Activated CD8-positive, alpha-beta memory T cell treated with anti-CD3 and anti-CD28 coated beads for 48 hours (primary cell): Measurements from ENCODE around the gene FUT7.
"Not testable (repeated sequence)": the region's sequence is repeated elsewhere in the genome, so short reads cannot be mapped to it uniquely, and the experiment has no call there.

Experiments used
- DNase-seq, 3 experiments: peaks; one replicate each; pipeline ENCODE4 v3.0.0-alpha.2; 2020; ENCODE audit warnings: low read depth in 2 of 3, low spot score in 2 of 3

FUT7 gene

DNA sequence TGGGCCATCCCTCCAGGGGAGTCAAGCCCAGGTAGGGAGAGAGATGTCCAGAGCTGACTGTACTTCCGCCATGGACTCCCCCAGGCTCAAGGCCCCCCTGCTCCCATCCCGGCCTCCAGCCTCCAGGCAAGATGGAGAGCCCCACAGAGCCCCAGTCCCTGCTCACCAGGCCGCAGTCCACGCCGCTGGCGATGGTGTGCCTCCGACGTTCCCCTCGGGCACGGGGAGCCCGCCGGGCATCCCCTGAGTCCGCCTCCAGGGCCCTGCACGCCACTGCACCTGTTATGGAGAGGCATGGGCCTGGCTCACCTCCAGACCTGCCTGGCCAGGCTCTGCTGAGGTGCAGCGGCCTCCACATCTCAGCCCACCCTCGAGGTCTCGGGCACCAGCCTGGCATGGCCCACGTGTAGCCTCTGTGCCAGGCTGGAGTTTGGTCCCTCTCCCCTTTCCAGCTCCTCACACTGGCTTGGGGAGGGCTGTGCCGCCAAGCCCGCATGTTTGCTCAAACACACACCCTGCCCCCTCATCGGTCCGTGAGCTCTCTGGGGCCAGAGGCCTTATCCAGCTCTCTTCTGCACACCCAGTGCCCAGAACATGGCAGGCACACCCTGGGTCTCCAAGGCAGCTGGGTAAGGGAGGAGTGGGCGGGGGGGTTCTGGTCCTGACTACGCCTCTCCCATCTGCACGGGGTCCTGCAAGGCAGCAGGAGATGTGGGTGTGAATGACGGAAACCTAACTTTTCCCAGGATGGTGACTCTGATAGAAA lies 34.4 kb upstream of the FUT7 start:
- DNase-seq = no peak

DNA sequence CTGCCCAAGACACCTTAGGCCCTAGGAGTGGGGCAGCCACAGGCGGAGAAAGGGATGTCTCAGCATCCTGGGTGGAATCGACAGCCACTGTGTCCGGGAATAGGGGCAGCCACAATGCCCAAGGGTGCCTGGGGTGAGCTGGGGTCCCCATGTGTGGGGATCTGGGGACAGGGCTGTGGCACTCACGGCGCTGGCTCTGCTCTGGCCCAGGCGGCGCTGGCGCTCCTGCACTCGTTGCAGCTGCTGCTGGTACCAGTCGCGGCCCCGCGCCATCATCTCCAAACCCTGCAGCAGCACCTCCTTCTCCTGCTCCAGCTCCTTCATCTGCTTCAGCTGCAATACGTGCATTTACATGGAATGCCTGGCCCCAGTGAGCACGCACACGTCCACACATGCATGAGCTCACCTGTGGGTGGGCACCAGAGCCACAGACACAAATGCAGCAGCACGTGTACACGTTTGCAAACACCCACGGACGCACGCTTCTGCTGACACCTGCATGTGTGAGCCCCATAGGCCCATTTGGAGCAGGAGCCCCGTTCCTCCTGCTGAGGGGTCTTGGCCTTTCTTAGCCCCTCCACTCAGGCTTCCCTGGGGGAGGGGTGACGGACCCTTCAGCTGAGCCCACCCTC lies 33.6 kb upstream of the FUT7 start:
- DNase-seq = no peak

GRCh38 chr9:137064880-137065164 lies 32.9 kb upstream of the FUT7 start:
- no peak for DNase-seq

DNA sequence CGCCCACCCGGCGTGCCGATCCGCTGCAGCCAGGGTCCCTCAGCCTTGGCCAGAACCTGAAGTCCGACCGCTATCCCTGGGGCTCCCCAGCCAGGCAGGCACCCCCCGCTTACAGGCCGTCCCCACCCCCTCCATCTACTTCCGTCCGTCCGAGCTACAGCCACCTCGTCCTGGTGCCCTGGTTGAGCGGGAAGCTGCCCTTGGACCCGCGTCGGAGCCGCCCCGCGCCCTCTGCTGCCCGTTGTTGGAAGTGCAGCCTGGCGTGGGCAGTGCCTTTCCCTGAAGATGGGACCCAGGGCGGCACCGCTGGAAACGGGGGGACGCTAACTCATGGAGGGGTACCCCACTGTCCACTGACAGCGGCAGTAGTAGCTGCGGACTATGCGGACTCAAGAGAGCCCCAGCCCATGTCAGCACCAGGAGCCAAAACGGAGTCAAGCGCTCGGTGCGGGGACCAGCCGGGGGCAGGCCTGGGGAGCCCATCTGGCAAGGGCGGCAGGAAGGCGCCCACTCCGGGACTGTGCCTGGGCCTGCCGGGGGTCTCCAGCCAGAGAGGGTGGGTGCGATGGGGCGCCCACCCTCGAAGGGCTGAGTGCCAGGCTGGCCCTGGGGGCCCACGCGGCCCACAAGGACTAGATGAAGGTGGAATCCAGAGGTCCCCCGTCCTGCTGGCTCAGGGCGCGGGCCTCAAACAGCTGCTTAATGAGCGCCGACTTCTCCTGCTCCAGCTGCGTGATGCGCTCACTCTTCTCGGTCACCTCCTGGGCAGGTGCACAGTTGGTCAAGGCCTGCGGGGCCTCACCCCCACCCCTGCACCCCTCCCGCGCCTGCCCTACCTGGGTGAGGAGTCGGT lies 32.4 kb upstream of the FUT7 start:
- peak in 1 of 3 experiments; percentile 65 for DNase-seq

DNA sequence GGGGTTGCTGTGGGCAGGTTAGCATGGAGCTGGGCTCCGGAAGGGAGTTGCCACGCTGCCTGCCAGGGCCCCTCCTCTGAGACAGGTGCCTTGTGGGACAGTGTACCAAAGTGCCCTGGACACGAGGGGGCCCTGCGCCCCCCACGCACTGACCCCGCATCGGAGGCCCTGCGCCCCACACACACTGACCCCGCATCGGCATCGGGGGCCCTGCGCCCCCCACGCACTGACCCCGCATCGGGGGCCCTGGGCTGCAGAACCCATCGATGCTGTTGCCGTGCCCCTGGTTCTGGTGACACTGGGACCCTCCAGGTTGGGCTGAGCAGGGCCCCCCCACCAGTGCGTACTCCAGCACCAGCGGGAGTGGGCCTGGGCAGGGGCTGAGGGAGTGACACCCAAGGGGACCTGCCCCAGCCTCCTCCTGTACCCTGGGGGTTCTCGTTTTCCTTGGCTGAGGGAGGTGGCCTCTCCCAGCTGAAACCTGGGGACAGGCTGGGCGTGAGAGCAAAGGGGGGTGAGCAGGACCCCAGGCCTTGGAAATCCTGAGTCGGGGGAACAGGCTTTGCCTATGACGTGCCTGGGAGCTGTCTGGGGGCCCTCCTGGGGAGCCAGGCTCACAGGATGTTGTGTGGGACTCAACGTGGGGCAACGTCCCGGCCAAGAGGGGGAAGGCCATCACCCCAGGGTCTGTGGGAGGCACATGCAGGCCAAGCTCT lies 31.6 kb upstream of the FUT7 start:
- DNase-seq = no peak

DNA sequence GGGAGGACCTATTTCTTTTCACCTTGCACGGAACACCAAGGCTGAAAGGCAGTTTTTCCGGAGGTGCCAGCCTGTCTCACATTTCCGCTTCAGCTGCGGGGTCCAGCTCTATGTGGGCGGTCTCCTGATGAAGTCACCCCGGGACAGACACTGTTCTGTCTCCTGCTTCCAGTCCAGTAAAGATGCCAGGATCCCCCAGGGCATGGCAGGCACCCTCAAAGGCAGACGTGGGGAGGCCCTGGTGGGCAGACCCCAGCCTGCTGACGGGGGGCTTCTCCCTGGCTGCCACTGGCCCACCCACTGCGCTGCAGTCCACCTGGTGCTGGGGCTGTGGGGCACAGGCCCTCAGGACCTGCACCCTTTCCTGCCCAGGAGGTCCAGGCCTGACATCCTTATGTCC lies 30.9 kb upstream of the FUT7 start:
- not testable (repeated sequence) for DNase-seq

DNA sequence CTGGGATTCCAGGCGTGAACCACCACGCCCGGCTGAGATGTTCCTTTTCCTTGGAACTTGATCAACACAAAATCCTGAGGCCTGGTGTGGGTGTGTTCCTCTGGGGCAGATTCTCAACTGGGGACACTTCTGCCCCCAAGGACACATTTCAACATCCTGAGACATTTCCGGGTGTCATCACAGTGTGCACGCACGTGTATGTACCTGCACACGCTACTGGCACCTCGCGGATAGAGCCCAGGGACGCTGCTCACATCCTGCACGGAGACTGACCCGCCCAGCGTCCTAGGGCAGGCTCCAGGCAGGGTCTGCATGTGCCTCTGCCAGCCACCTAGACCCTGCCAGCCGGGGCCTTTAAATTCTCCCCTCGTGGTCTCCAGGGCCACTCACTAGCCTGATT lies 30.5 kb upstream of the FUT7 start:
- no peak for DNase-seq

- DNase-seq = no peak
Measured at GRCh38 chr9:137058521-137059234, 26.8 kb upstream of the FUT7 start.

DNA sequence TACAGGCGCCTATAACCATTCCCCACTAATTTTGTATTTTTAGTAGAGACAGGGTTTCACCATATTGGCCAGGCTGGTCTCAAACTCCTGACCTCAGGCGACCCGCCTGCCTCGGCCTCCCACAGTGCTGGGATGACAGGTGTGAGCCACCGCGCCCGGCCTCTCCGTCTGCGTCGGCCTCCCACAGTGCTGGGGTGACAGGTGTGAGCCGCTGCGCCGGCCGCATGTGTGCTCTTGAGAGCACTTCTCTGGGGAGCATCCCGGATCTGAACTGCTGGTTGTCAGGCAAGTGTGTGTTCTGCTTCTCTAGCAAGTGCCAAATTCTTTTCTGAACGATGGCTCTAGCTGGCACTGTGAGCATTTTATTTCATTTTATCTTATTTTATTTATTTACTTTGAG lies 25.7 kb upstream of the FUT7 start:
- no peak for DNase-seq

- DNase-seq = no peak
Measured at GRCh38 chr9:137056739-137057415, 25.0 kb upstream of the FUT7 start.

DNA sequence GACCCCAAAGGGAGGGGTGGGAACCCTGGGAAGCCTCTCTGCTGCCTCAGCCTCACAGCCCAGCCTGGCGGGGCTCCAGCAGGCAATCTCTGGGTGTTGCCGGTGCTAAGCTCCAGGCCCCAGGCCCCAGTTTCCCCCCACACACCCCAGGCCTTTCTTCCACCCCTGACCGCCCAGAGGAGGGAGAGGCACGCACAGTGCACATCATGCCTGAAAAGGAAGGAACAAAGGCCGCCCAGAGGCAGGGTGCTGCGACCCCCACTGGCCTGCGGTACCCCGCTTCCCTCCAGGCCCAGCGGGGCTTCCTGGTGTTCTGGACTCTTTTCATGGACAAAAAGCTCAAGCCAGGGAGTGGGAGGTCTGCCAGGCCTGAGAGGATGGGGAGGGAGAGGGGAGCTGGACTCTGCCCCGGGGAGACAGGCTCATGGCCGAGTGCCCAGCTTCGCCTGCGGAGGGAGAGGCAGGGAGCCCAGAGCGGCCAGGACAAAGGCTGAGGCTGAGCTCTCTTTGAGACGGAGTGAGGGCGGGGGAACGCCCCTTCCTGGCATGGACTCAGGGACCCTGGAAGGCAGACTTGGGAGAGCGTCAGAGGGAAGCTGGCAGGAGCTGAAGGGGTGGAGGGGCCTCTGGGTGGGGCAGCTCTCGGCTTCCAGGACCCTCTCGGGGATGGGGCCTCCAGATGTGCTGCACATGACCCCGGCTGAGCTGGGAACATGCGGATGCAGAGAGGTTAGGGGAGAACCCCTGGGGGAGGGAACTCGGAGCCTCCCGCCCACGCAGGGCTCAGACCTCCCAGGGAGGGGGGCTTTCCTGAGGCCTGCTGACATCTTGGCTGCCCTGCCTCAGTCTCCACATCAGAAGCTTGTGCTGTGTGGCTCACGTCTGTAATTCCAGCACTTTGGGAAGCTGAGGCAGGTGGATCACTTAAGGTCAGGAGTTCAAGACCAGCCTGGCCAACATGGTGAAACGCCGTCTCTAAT lies 23.8 kb upstream of the FUT7 start:
- no peak for DNase-seq

DNA sequence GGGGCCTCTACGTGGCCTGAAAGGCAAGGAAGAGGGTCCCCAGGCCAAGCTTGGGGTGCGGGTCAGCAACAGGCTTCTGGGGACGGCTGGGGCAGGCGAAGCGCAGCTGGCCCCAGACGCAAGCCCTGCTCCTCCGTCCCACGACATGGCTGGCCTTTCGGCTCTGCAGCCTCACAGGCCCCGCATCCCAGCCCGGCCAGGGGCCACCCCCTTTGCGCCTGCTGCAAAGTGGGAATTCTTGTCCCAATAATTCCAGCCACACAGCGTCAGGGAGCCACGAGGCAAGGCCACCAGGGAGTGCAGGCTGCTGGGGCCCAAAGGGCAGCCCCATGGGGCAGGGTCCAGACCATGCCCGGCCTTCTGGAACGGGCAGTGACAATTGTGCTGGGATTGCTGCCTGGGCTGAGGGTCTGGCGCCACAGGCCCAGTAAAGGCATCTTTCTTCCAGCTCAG lies 23.1 kb upstream of the FUT7 start:
- no peak for DNase-seq

DNA sequence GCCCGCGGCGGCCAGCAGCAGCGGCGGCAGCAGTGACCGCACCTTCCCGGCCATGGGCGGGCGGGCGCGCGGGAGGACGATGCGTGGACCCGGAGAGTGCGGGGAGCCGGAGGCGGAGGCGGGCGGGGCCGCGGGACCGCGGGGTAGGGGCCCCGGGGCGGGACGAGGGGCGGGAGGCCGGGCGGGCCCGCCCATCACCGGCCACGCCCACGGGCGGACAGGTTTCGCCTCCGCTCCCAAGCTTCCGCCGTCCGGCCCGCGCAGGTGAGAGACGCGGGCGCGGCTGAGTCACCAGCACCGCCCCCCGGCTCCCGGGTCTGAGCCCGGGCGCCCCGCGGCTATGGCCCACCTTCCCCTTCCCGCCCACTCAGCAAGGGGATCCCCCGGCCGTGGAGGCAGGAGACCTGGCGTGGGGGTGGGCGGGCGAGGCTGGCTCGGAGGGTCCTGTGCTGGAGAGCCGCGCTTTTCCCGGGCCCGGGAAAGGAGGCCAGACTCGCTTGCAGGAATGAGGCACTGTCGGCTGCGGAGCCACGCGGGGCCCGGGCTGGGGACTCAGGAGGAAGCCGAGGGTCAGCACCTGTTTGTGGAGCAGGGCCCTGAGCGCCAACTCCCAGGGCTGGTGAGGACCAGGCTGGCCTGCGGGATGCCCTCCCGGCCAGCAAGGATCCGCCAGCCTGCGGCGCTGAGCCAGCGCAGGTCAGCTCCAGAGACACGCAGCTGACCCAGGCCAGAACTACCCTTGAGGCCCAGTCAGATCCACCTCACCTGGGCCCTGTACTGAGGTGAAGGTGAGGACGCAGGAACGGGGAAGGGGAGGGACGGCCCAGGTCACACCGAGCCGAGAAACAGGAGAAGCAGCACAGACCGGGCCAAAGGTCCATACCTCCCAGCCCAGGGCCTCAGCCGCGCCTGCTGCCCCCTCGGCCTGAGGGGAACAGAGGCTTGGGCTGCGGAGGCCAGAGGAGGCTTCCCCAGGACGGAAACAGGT lies 22.4 kb upstream of the FUT7 start, which contains the start of gene ENTPD2:
Gene ENTPD2, minus strand, starts transcription at position 118 of the 988 bp plus-strand sequence. Its CDS starts 64 bp downstream, at position 54.
- DNase-seq = no peak

DNA sequence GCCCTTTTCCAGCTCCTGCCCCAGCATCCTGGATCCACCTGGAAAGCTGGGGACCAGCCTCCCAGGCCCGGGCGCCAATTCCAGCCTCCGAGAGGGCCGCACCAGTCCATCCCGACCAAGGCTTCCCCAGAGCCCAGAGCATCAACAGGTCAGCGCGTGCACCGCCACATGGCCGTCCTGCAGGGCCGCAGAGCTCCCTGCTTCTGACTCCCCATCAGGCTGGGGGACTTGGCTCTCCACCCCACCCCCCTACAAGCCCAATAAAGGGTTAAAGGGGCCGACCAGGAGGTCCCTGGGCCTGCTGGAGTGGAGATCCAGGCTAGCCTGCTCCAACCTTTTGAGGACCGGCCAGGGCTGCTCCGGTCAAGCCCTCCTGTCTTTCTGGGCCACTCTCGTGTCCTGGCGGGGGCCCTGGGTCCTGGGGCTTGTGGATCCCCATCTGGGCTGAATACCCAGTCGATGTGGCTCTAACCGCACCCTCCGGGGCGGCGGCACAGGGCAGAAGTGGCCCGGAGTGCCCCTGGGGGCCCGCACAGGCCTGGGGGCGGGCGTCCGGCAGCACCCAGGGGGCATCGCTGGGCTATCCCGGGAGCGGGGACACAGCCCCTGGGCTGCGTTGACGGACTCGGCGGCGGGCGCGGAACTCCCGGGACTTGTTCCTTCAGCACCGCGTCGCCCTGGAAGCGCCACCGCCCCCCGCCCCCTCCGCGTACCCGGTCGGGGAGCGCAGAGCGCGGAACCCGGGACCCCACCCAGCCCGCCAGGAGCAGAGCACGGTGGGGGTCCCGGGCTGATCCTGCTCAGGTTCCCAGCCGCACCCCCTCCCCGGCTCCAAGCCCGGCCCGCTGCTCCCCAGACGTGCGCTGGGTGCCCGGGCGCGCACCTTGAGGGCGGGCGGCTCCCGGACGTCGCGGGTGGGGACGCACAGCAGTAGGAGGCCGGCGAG lies 21.4 kb upstream of the FUT7 start:
- DNase-seq = no peak

GRCh38 chr9:137052293-137052692 lies 20.4 kb upstream of the FUT7 start:
- no peak for DNase-seq

DNA sequence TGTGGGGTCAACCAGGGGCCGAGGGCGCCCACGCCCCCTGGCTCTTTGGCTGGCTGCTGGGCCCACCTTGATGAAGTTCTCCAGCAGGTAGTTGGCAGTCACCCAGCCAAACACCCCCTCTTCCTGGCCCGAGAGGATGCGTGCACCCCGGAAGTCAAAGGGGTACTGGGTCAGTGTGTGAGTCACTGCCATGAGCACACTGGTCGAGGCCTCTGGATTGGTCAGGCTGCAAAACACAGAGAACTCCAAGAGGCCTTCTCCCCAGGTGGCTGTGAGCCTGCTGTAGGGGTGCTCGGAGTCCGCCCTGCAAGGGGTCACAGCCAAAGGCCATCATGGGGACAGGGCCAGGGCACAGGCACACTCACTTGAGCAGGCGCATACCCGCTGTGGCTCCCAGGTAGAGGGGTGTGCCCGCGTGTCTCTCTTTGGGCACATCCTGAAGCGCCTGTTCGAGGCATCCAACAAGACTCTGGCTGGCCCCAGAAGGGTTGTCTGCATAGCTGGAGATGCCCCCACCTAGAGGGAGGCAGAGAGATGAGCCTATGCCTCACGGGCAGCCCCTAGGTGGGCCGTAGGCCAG lies 19.3 kb upstream of the FUT7 start:
- no peak for DNase-seq
